Peyer's patch (tissue), 4 donors: ENCODE data around the gene CPVL.

Experiments used
- POLR2A ChIP-seq, 2 donors: fragments of 450-650 bp; IDR thresholded peaks; one replicate each; pipeline ENCODE4 v1.5.1; 2017; ENCODE audit warnings: antibody characterized with exemption in 2 of 2, mild to moderate bottlenecking in 2 of 2, moderate library complexity in 2 of 2
- TF ChIP-seq, protein P1 (sequence below), 6 experiments: fragments of 450-650 bp in 4 of 6; fragments of 200-600 bp in 2 of 6; sonication (generic) in 1 of 6; IDR thresholded peaks; one replicate each; pipeline ENCODE4 v1.5.1; 2017 to 2019; ENCODE audit warnings: antibody characterized with exemption in 6 of 6, mild to moderate bottlenecking in 3 of 6, moderate library complexity in 1 of 6

DNA sequence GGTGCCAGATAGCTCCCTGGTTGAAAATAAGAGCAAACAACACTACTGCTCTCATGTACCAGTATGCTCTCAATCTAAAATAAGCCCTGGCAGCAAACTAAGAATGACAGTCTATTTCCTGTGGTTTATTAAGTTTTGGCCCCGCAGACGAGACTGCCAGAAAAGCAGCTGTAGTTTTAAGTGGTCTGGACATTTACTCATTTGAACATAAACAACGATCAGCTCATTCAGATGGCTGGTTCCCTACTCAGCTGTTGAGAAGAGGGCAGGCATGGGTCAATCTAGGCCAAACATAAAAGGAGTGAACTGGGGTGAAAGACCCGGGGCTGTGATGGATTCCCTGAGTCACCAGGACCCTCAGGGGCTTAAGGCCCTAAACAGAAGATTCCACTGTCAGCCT lies 192.7 kb downstream of the CPVL start:
- TF ChIP-seq, protein P1, sequence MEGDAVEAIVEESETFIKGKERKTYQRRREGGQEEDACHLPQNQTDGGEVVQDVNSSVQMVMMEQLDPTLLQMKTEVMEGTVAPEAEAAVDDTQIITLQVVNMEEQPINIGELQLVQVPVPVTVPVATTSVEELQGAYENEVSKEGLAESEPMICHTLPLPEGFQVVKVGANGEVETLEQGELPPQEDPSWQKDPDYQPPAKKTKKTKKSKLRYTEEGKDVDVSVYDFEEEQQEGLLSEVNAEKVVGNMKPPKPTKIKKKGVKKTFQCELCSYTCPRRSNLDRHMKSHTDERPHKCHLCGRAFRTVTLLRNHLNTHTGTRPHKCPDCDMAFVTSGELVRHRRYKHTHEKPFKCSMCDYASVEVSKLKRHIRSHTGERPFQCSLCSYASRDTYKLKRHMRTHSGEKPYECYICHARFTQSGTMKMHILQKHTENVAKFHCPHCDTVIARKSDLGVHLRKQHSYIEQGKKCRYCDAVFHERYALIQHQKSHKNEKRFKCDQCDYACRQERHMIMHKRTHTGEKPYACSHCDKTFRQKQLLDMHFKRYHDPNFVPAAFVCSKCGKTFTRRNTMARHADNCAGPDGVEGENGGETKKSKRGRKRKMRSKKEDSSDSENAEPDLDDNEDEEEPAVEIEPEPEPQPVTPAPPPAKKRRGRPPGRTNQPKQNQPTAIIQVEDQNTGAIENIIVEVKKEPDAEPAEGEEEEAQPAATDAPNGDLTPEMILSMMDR (IDR thresholded peaks at IDR 0.05), result no peak
- TF ChIP-seq POLR2A (IDR thresholded peaks at IDR 0.05), result no peak
